Memory B cell (primary cell): Measurements from ENCODE around the gene MAP2K3.
A peak's percentile ranks its signal among the peaks of the same experiment; 100 is the strongest.
"Not testable (repeated sequence)": the region's sequence is repeated elsewhere in the genome, so short reads cannot be mapped to it uniquely, and the experiment has no call there.

Experiments used
- ATAC-seq: fragments of 150-1000 bp; cut with Tn5 transposase; 2 replicates; pipeline ENCODE4 v1.10.0; 2021; ENCODE audit warnings: low read depth, mild to moderate bottlenecking, moderate library complexity
- DNase-seq, 2 donors: peaks; one replicate each; pipeline ENCODE4 v3.0.0; 2022; ENCODE audit warnings: low spot score in 2 of 2
- H3K27ac Mint-ChIP-seq: one replicate; pipeline ENCODE4 v1.8.0; 2022; ENCODE audit warnings: mild to moderate bottlenecking, moderate library complexity, mixed read lengths
- H3K27me3 Mint-ChIP-seq: one replicate; pipeline ENCODE4 v1.8.0; 2022; ENCODE audit warnings: mixed read lengths
- H3K36me3 Mint-ChIP-seq: one replicate; pipeline ENCODE4 v1.8.0; 2022; ENCODE audit warnings: mild to moderate bottlenecking, mixed read lengths
- H3K4me1 Mint-ChIP-seq: one replicate; pipeline ENCODE4 v1.8.0; 2022; ENCODE audit warnings: mixed read lengths
- H3K4me3 Mint-ChIP-seq: one replicate; pipeline ENCODE4 v1.8.0; 2022; ENCODE audit warnings: mild to moderate bottlenecking, moderate library complexity, mixed read lengths
- H3K9me3 Mint-ChIP-seq: one replicate; pipeline ENCODE4 v1.8.0; 2022; ENCODE audit warnings: mixed read lengths

The MAP2K3 gene

GRCh38 chr17:21314261-21314664, 29.8 kb downstream of the MAP2K3 start:
- H3K4me3 Mint-ChIP-seq, H3K36me3 Mint-ChIP-seq, H3K27ac Mint-ChIP-seq, DNase-seq, H3K4me1 Mint-ChIP-seq, H3K27me3 Mint-ChIP-seq, H3K9me3 Mint-ChIP-seq, ATAC-seq: not testable (repeated sequence)

DNA sequence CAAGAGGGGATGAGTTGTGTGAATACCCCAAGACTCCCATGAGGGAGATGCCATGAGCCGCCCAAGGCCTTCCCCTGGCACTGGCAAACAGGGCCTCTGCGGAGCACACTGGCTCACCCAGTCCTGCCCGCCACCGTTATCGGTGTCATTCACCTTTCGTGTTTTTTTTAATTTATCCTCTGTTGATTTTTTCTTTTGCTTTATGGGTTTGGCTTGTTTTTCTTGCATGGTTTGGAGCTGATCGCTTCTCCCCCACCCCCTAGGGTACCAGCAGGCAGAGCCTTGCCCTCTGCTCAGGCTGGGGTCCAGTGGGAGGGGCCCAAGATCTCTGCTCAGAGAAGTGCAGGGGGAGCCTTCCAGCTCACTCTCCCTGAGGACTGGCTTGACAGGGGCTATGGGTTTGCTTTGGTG, 30.2 kb downstream of the MAP2K3 start:
- not testable (repeated sequence) for H3K4me3 Mint-ChIP-seq, DNase-seq, H3K9me3 Mint-ChIP-seq, H3K4me1 Mint-ChIP-seq, H3K27me3 Mint-ChIP-seq, H3K36me3 Mint-ChIP-seq, H3K27ac Mint-ChIP-seq, ATAC-seq

- H3K27ac Mint-ChIP-seq, H3K36me3 Mint-ChIP-seq, H3K4me3 Mint-ChIP-seq, H3K9me3 Mint-ChIP-seq, H3K27me3 Mint-ChIP-seq, DNase-seq, ATAC-seq, H3K4me1 Mint-ChIP-seq: not testable (repeated sequence)
Measured at GRCh38 chr17:21315246-21316000, 30.9 kb downstream of the MAP2K3 start.

- not testable (repeated sequence) for H3K4me3 Mint-ChIP-seq, H3K36me3 Mint-ChIP-seq, H3K9me3 Mint-ChIP-seq, DNase-seq, H3K27ac Mint-ChIP-seq, H3K27me3 Mint-ChIP-seq, H3K4me1 Mint-ChIP-seq
- peak; percentile 91 for ATAC-seq
Measured at GRCh38 chr17:21316212-21316886, 31.8 kb downstream of the MAP2K3 start.

DNA sequence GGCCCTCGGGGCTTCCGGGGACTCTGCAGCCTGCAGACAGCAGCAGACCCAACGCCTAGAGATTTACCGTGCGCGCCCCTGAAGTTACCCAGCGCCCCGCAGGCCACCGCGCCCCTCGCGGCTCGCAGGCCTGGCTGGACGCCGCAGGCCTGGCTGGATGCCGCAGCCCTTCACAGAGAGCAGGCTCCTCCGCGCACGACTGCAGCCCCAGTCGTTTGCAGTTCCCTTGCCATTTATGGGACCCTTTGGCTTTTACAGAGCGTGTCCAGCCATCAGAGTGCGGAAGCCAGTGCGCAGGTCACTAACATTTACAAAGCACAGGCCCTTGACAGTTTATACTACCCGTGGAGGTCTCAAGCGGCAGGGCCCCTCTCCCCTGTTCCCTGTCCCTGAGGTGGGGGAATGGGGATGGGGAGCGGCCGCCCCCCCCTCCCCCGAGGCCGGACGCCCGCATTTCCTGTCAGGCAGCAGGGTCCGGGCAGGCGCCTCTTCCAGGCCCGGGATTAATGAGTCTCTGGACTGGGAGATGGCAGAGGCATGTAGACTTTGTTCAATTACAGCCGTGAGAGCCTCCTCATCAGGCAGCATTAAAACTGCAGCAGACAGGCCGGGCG, 32.5 kb downstream of the MAP2K3 start:
- not testable (repeated sequence) for H3K4me3 Mint-ChIP-seq, H3K4me1 Mint-ChIP-seq, DNase-seq, H3K27me3 Mint-ChIP-seq, H3K27ac Mint-ChIP-seq, H3K9me3 Mint-ChIP-seq, H3K36me3 Mint-ChIP-seq
- peak; percentile 39 for ATAC-seq

DNA sequence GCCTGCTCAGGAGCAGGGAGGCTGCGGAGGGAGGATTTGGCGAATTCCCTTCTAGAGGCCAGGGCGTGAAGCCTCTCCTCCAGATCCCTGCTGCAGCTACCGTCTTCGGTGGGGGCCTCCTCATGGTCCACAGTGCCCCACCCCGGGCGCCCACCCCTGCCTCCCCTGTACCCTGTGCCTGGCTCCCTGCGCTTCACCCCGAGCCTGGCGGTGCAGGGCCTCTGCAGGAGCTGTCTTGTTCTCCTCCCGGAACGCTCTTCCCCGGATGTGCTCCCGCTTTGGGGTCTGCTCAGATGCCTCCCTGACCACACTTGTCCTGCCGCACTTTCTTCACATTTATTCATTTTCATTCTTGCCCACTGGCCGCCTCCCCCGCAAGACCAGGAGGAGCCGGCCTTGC, 33.3 kb downstream of the MAP2K3 start:
- not testable (repeated sequence) for ATAC-seq, H3K27ac Mint-ChIP-seq, H3K27me3 Mint-ChIP-seq, H3K4me1 Mint-ChIP-seq, H3K9me3 Mint-ChIP-seq, H3K36me3 Mint-ChIP-seq, DNase-seq
- H3K4me3 Mint-ChIP-seq: peak overlapping the region; percentile 28

DNA sequence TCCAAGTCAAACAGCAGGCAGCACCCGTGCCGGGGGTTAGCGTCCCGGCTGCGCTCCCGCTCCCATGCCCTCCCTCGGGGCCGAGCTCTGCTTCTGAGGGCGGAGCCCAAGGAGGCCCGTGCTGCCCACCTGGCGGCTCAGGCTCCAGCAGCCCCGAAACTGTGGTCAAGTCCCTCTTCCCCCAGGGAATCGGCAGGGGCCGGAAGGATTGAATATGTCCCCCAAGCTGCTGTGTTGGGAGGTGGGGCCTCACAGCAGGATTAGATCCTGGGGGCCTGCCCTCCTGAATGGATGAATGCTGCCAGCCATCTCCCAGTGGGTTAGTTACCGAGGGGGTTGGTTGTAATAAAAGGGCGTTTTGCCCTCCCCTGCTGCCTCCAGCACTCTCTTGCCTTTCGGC, 33.9 kb downstream of the MAP2K3 start:
- no peak overlapping the region for H3K4me3 Mint-ChIP-seq
- ATAC-seq: no peak

DNA sequence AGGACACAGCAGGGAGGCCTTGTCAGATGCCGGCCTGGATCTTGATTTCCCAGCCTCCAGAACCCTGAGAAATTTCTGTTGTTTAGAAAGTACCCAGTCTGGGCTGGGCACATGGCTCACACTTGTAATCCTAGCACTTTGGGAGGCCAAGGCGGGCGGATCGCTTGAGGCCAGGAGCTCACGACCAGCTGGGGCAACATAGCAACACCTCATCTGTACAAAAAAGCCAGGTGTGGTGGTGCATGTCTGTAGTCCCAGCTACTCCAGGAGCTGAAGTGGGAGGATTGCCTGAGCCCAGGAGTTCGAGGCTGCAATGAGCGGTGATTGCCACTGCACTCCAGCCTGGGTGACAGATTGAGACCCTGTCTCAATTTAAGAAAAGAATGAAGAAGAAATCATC, 34.3 kb downstream of the MAP2K3 start:
- not testable (repeated sequence) for H3K4me1 Mint-ChIP-seq, H3K9me3 Mint-ChIP-seq, ATAC-seq, H3K4me3 Mint-ChIP-seq, H3K36me3 Mint-ChIP-seq, H3K27ac Mint-ChIP-seq, DNase-seq, H3K27me3 Mint-ChIP-seq

More for the DNA sequence above, 33.9 kb downstream of the MAP2K3 start:
- DNase-seq: no peak
- Mint-ChIP-seq H3K9me3 (no peaks in the 10 kb centered on the region), H3K27ac (no peak overlapping the region), H3K27me3 (peaks cover 2% of the 10 kb centered on the region), H3K36me3 (peaks cover 3% of the 10 kb centered on the region), H3K4me1 (peaks cover 6% of the 10 kb centered on the region)

- H3K27me3 Mint-ChIP-seq, DNase-seq, ATAC-seq, H3K36me3 Mint-ChIP-seq, H3K4me1 Mint-ChIP-seq, H3K27ac Mint-ChIP-seq, H3K4me3 Mint-ChIP-seq, H3K9me3 Mint-ChIP-seq: not testable (repeated sequence)
Measured at GRCh38 chr17:21319256-21319655, 34.7 kb downstream of the MAP2K3 start.

- not testable (repeated sequence) for H3K4me3 Mint-ChIP-seq, DNase-seq, H3K27me3 Mint-ChIP-seq, H3K27ac Mint-ChIP-seq, H3K4me1 Mint-ChIP-seq, H3K36me3 Mint-ChIP-seq, ATAC-seq, H3K9me3 Mint-ChIP-seq
Measured at GRCh38 chr17:21319686-21320375, 35.3 kb downstream of the MAP2K3 start.

DNA sequence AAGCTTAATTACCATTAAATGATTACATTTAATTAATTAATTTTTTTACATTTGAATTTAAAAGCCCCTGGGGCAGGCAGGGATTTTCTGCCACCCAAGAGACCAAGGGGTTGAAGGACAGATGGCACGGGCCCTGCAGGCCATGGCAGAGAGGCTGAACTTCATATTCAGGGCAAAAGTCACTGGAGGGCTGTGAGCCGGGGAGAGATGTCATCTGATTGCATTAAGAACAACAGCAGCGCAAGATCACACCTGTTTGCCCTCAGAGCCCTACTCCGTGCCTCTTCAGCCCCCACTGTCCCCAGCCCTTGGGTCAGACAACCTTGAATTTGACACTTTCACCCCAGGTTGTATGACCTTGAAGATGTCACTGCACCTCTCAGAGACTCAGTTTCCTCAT, 35.9 kb downstream of the MAP2K3 start:
- H3K4me3 Mint-ChIP-seq, H3K9me3 Mint-ChIP-seq, H3K27me3 Mint-ChIP-seq, ATAC-seq, H3K4me1 Mint-ChIP-seq, H3K36me3 Mint-ChIP-seq, DNase-seq, H3K27ac Mint-ChIP-seq: not testable (repeated sequence)

DNA sequence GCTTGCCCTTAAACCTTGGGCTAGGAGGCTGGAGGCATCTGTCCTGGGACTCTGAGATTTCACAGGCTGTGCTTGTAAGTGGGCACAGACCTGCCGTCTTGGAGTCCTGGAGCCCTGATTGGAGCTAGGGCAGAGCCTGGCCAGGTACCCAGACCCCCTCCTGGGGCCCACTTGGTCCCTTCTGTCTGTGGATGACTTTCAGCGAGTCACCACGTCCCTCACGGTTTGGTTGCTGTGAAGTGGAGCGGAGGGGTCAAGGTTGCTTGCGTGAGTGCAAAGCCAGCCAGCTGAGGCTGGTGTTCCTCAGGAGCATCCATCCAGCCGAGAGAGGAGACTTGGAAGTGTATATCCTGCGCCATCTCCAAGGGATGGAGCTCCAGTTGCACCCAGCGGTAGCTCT, 36.5 kb downstream of the MAP2K3 start:
- not testable (repeated sequence) for ATAC-seq, H3K9me3 Mint-ChIP-seq

GRCh38 chr17:21321744-21322191, 37.3 kb downstream of the MAP2K3 start:
- not testable (repeated sequence) for DNase-seq, H3K9me3 Mint-ChIP-seq, ATAC-seq, H3K27ac Mint-ChIP-seq, H3K27me3 Mint-ChIP-seq, H3K36me3 Mint-ChIP-seq, H3K4me1 Mint-ChIP-seq
- peak overlapping the region; percentile 11 for H3K4me3 Mint-ChIP-seq

More for the DNA sequence above, 36.5 kb downstream of the MAP2K3 start:
- not testable (repeated sequence) for DNase-seq, H3K4me3 Mint-ChIP-seq, H3K36me3 Mint-ChIP-seq, H3K4me1 Mint-ChIP-seq, H3K27ac Mint-ChIP-seq, H3K27me3 Mint-ChIP-seq
